SK-N-MC (cell line): ENCODE data around the gene ZMIZ1.

Experiments
- DNase-seq: peaks from one replicate; pipeline ENCODE4 v3.0.0-alpha.2; 2011; ENCODE audit warnings: low read depth, low spot score
- H3K27ac ChIP-seq: fragments of 200-600 bp; sonication (generic); 2 replicates; pipeline ENCODE4 v1.5.1; 2016; ENCODE audit warnings: mixed run types
- H3K36me3 ChIP-seq: fragments of 200-600 bp; sonication (generic); 2 replicates; pipeline ENCODE4 v1.6.1; 2017; ENCODE audit warnings: antibody characterized with exemption, low read length, mixed read lengths; ENCODE audit not compliant: insufficient read depth
- H3K4me3 ChIP-seq: fragments of 200-600 bp; sonication (generic); 2 replicates; pipeline ENCODE4 v1.5.1; 2016
- H3K9ac ChIP-seq: fragments of 200-600 bp; sonication (generic); 2 replicates; pipeline ENCODE4 v1.8.0; 2017; ENCODE audit warnings: mixed run types, mixed read lengths; ENCODE audit not compliant: insufficient read length
- H3K9me3 ChIP-seq: fragments of 200-600 bp; sonication (generic); 2 replicates; pipeline ENCODE4 v1.6.1; 2017; ENCODE audit warnings: low read depth, mild to moderate bottlenecking, antibody characterized with exemption, low read length, moderate library complexity, mixed read lengths
- EZH2 ChIP-seq: fragments of 200-600 bp; sonication (generic); IDR thresholded peaks from one replicate; pipeline ENCODE4 v1.6.1; 2017; ENCODE audit warnings: antibody characterized with exemption
- FOXP2 ChIP-seq: optimal IDR thresholded peaks from 2 replicates; pipeline ENCODE3; 2011; ENCODE audit warnings: mild to moderate bottlenecking, moderate library complexity; ENCODE audit not compliant: insufficient read depth; ENCODE audit errors: extremely low read length, control extremely low read depth
- POLR2AphosphoS5 ChIP-seq: IDR thresholded peaks from 2 replicates; pipeline ENCODE4 v1.6.1; 2012; ENCODE audit warnings: mild to moderate bottlenecking, low read depth, low read length, borderline replicate concordance

ZMIZ1 gene

GRCh38 chr10:79310911-79311573 is 242.3 kb downstream of the ZMIZ1 start:
- H3K4me3 ChIP-seq, result no peak overlapping the region
- no peaks in the 10 kb centered on the region for H3K9me3 ChIP-seq
- TF ChIP-seq FOXP2 (no peak), EZH2 (no peak), POLR2AphosphoS5 (no peak)
- H3K36me3 ChIP-seq, result no peaks in the 10 kb centered on the region; the same call in 1 of the 2 replicates
- no peak for DNase-seq
- H3K9ac ChIP-seq, result no peak overlapping the region
- H3K27ac ChIP-seq, result no peak overlapping the region

DNA sequence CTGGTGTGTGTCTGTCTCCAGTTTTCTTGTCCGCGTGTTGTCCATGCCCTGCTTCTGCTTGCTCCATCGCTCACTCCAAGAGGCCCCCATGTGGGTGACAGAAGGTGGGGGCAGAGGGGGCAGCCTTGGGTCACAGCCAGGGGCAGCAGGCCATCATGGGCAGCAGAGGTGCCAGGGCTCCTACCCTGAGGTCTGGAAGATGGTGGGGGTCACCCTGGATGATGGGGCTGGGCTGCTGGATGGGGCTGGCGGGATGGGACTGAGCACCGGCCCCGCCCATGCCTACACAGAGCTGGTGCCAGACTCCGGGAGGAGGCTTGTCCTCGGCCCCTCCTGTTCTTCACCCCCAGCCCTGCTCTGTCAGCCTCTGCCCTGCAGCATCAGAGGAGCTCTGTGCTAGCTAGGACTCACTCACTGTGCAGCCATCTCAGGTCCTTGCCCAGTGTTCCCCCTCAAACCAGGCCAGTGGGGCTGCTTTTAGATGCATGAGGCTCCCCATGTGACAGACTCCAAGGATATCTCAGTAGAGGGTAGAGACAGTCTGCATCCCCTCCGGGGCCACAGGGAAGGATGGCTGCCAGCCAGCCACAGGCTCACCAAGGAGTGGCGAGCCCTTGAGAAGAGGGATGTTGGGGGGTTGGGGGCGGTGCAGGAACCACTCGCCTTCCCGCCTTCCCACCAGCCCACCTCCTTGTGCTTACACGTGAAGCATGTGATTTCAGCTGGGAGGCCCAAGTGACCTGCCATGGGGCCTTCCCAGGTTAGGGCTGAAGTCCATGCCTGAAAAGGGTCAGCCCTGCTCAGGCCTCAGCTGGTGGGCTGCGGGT is 243.0 kb downstream of the ZMIZ1 start:
- H3K4me3 ChIP-seq, result no peak overlapping the region
- H3K27ac ChIP-seq, result no peak overlapping the region
- H3K36me3 ChIP-seq, result no peaks in the 10 kb centered on the region; the same call in 1 of the 2 replicates
- H3K9me3 ChIP-seq, result no peaks in the 10 kb centered on the region
- H3K9ac ChIP-seq, result no peak overlapping the region
- TF ChIP-seq FOXP2 (no peak), EZH2 (no peak), POLR2AphosphoS5 (no peak)
- no peak for DNase-seq

GRCh38 chr10:79312601-79313187 is 243.9 kb downstream of the ZMIZ1 start:
- DNase-seq, result no peak
- no peaks in the 10 kb centered on the region for H3K9me3 ChIP-seq
- no peaks in the 10 kb centered on the region; the same call in 1 of the 2 replicates for H3K36me3 ChIP-seq
- no peak overlapping the region for H3K9ac ChIP-seq
- no peak overlapping the region for H3K27ac ChIP-seq
- no peak overlapping the region for H3K4me3 ChIP-seq
- TF ChIP-seq POLR2AphosphoS5 (no peak), FOXP2 (no peak), EZH2 (no peak)

- Histone ChIP-seq H3K27ac (no peak overlapping the region), H3K36me3 (no peaks in the 10 kb centered on the region; the same call in 1 of the 2 replicates), H3K9ac (no peak overlapping the region), H3K9me3 (no peaks in the 10 kb centered on the region), H3K4me3 (no peak overlapping the region)
- DNase-seq, result no peak
- TF ChIP-seq FOXP2 (no peak), POLR2AphosphoS5 (no peak), EZH2 (no peak)
These were observed 244.6 kb downstream of the ZMIZ1 start for GRCh38 chr10:79313320-79313719.

- H3K27ac ChIP-seq, result no peak overlapping the region
- H3K36me3 ChIP-seq, result no peaks in the 10 kb centered on the region; the same call in 1 of the 2 replicates
- no peak overlapping the region for H3K9ac ChIP-seq
- no peaks in the 10 kb centered on the region for H3K9me3 ChIP-seq
- TF ChIP-seq POLR2AphosphoS5, result no peak
- TF ChIP-seq EZH2, result no peak
- TF ChIP-seq FOXP2, result no peak
- no peak for DNase-seq
- H3K4me3 ChIP-seq, result no peak overlapping the region
These were observed 245.2 kb downstream of the ZMIZ1 start for GRCh38 chr10:79313911-79314439.

- no peak overlapping the region for H3K27ac ChIP-seq
These were observed 246.2 kb downstream of the ZMIZ1 start for GRCh38 chr10:79314761-79315601.

DNA sequence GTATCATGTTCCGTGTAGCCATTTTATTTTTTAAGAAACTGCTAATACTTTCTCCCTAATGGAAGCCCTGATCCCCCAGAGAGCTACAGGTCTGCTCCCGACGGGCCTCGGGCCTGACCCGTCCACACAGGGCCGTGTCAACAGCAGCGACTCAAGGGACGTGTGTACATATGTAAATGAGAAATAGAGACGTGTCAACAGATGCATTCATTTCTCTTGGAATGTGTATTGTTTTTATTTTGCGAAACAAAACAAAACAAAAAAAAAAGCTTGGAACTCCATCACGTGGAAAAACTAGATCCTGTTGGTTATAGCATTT is 246.8 kb downstream of the ZMIZ1 start:
- H3K27ac ChIP-seq, result peak overlapping the region; percentile 19; the same call in 1 of the 2 replicates
- H3K4me3 ChIP-seq, result no peak overlapping the region
- H3K9ac ChIP-seq, result no peak overlapping the region
- TF ChIP-seq FOXP2 (no peak), EZH2 (no peak), POLR2AphosphoS5 (no peak)
- no peaks in the 10 kb centered on the region for H3K9me3 ChIP-seq
- no peaks in the 10 kb centered on the region; the same call in 1 of the 2 replicates for H3K36me3 ChIP-seq
- no peak for DNase-seq

More at GRCh38 chr10:79314761-79315601, 246.2 kb downstream of the ZMIZ1 start:
- no peaks in the 10 kb centered on the region for H3K9me3 ChIP-seq
- H3K9ac ChIP-seq, result no peak overlapping the region
- no peak for TF ChIP-seq POLR2AphosphoS5
- H3K36me3 ChIP-seq, result no peaks in the 10 kb centered on the region; the same call in 1 of the 2 replicates
- DNase-seq, result no peak
- no peak overlapping the region for H3K4me3 ChIP-seq
